ENCODE results near the gene LBHD2.

LBHD2 gene

GRCh38 chr14:103129301-103130016 lies 45.4 kb downstream of the LBHD2 start:
- Histone ChIP-seq H3K9ac (ENCODE audit: low read depth, low read length) (no peak overlapping the region), H3K27me3 (ENCODE audit: control insufficient read depth, insufficient read depth, low read length) (peaks cover 15% of the 10 kb centered on the region), H3K4me3 (ENCODE audit: low read depth, low read length) (no peak overlapping the region), H3K9me3 (ENCODE audit: control insufficient read depth, insufficient read depth, low read length) (no peaks in the 10 kb centered on the region), H3K36me3 (ENCODE audit: control insufficient read depth, insufficient read depth, low read length) (peaks cover 13% of the 10 kb centered on the region), H3K4me1 (ENCODE audit: control insufficient read depth, insufficient read depth, low read length) (no peaks in the 10 kb centered on the region)

GRCh38 chr14:103130017-103130764 lies 46.2 kb downstream of the LBHD2 start:
- no peaks in the 10 kb centered on the region for H3K9me3 ChIP-seq (ENCODE audit: control insufficient read depth, insufficient read depth, low read length)
- no peak overlapping the region for H3K9ac ChIP-seq (ENCODE audit: low read depth, low read length)
- no peak overlapping the region for H3K4me3 ChIP-seq (ENCODE audit: low read depth, low read length)
- H3K36me3 ChIP-seq (ENCODE audit: control insufficient read depth, insufficient read depth, low read length), result peaks cover 16% of the 10 kb centered on the region
- peaks cover 13% of the 10 kb centered on the region for H3K27me3 ChIP-seq (ENCODE audit: control insufficient read depth, insufficient read depth, low read length)
- no peaks in the 10 kb centered on the region for H3K4me1 ChIP-seq (ENCODE audit: control insufficient read depth, insufficient read depth, low read length)

- Histone ChIP-seq H3K9ac (ENCODE audit: low read depth, low read length) (no peak overlapping the region), H3K27me3 (ENCODE audit: control insufficient read depth, insufficient read depth, low read length) (peaks cover 8% of the 10 kb centered on the region), H3K4me3 (ENCODE audit: low read depth, low read length) (no peak overlapping the region), H3K9me3 (ENCODE audit: control insufficient read depth, insufficient read depth, low read length) (no peaks in the 10 kb centered on the region), H3K4me1 (ENCODE audit: control insufficient read depth, insufficient read depth, low read length) (no peaks in the 10 kb centered on the region), H3K36me3 (ENCODE audit: control insufficient read depth, insufficient read depth, low read length) (peaks cover 16% of the 10 kb centered on the region)
Observed at GRCh38 chr14:103130965-103131364, 47.0 kb downstream of the LBHD2 start.

GRCh38 chr14:103131580-103131979 lies 47.6 kb downstream of the LBHD2 start:
- Histone ChIP-seq H3K36me3 (ENCODE audit: control insufficient read depth, insufficient read depth, low read length) (peaks cover 16% of the 10 kb centered on the region), H3K9me3 (ENCODE audit: control insufficient read depth, insufficient read depth, low read length) (no peaks in the 10 kb centered on the region), H3K9ac (ENCODE audit: low read depth, low read length) (no peak overlapping the region), H3K27me3 (ENCODE audit: control insufficient read depth, insufficient read depth, low read length) (peaks cover 3% of the 10 kb centered on the region), H3K4me3 (ENCODE audit: low read depth, low read length) (no peak overlapping the region), H3K4me1 (ENCODE audit: control insufficient read depth, insufficient read depth, low read length) (no peaks in the 10 kb centered on the region)

GRCh38 chr14:103132381-103133209 lies 48.6 kb downstream of the LBHD2 start:
- peaks cover 16% of the 10 kb centered on the region for H3K36me3 ChIP-seq (ENCODE audit: control insufficient read depth, insufficient read depth, low read length)

GRCh38 chr14:103133210-103134140 lies 49.5 kb downstream of the LBHD2 start:
- H3K27me3 ChIP-seq (ENCODE audit: control insufficient read depth, insufficient read depth, low read length), result no peaks in the 10 kb centered on the region
- no peak overlapping the region for H3K9ac ChIP-seq (ENCODE audit: low read depth, low read length)
- H3K4me1 ChIP-seq (ENCODE audit: control insufficient read depth, insufficient read depth, low read length), result no peaks in the 10 kb centered on the region
- H3K4me3 ChIP-seq (ENCODE audit: low read depth, low read length), result no peak overlapping the region
- no peaks in the 10 kb centered on the region for H3K9me3 ChIP-seq (ENCODE audit: control insufficient read depth, insufficient read depth, low read length)
- peaks cover 16% of the 10 kb centered on the region for H3K36me3 ChIP-seq (ENCODE audit: control insufficient read depth, insufficient read depth, low read length)

More at GRCh38 chr14:103132381-103133209, 48.6 kb downstream of the LBHD2 start:
- no peaks in the 10 kb centered on the region for H3K9me3 ChIP-seq (ENCODE audit: control insufficient read depth, insufficient read depth, low read length)
- H3K4me1 ChIP-seq (ENCODE audit: control insufficient read depth, insufficient read depth, low read length), result no peaks in the 10 kb centered on the region
- no peak overlapping the region for H3K4me3 ChIP-seq (ENCODE audit: low read depth, low read length)
- H3K9ac ChIP-seq (ENCODE audit: low read depth, low read length), result no peak overlapping the region
- H3K27me3 ChIP-seq (ENCODE audit: control insufficient read depth, insufficient read depth, low read length), result peaks cover under 1% of the 10 kb centered on the region

GRCh38 chr14:103134405-103134804 lies 50.4 kb downstream of the LBHD2 start:
- Histone ChIP-seq H3K4me3 (ENCODE audit: low read depth, low read length) (no peak overlapping the region), H3K27me3 (ENCODE audit: control insufficient read depth, insufficient read depth, low read length) (peaks cover under 1% of the 10 kb centered on the region), H3K9ac (ENCODE audit: low read depth, low read length) (no peak overlapping the region), H3K36me3 (ENCODE audit: control insufficient read depth, insufficient read depth, low read length) (peaks cover 16% of the 10 kb centered on the region), H3K9me3 (ENCODE audit: control insufficient read depth, insufficient read depth, low read length) (no peaks in the 10 kb centered on the region), H3K4me1 (ENCODE audit: control insufficient read depth, insufficient read depth, low read length) (no peaks in the 10 kb centered on the region)

- Histone ChIP-seq H3K9me3 (ENCODE audit: control insufficient read depth, insufficient read depth, low read length) (no peaks in the 10 kb centered on the region), H3K27me3 (ENCODE audit: control insufficient read depth, insufficient read depth, low read length) (peaks cover 6% of the 10 kb centered on the region), H3K36me3 (ENCODE audit: control insufficient read depth, insufficient read depth, low read length) (peaks cover 16% of the 10 kb centered on the region), H3K4me3 (ENCODE audit: low read depth, low read length) (no peak overlapping the region), H3K9ac (ENCODE audit: low read depth, low read length) (no peak overlapping the region), H3K4me1 (ENCODE audit: control insufficient read depth, insufficient read depth, low read length) (peaks cover 2% of the 10 kb centered on the region)
Observed at GRCh38 chr14:103134919-103135318, 50.9 kb downstream of the LBHD2 start.

GRCh38 chr14:103135333-103136260 lies 51.6 kb downstream of the LBHD2 start:
- Histone ChIP-seq H3K27me3 (ENCODE audit: control insufficient read depth, insufficient read depth, low read length) (peaks cover 13% of the 10 kb centered on the region), H3K4me3 (ENCODE audit: low read depth, low read length) (no peak overlapping the region), H3K4me1 (ENCODE audit: control insufficient read depth, insufficient read depth, low read length) (peaks cover 2% of the 10 kb centered on the region), H3K9me3 (ENCODE audit: control insufficient read depth, insufficient read depth, low read length) (no peaks in the 10 kb centered on the region), H3K9ac (ENCODE audit: low read depth, low read length) (no peak overlapping the region), H3K36me3 (ENCODE audit: control insufficient read depth, insufficient read depth, low read length) (peaks cover 16% of the 10 kb centered on the region)
